AG10803 (cell line): ENCODE data around the gene MYO7B.
A peak's percentile ranks its signal among the peaks of the same experiment; 100 is the strongest.

Experiments
- DNase-seq: peaks from one replicate; pipeline ENCODE4 v3.0.0; 2010; ENCODE audit warnings: low read depth
- H3K4me3 ChIP-seq: 2 replicates; pipeline ENCODE4 v1.5.1; 2011; ENCODE audit warnings: mild to moderate bottlenecking, low read length, control low read depth
- TF ChIP-seq, protein P1 (sequence below): conservative IDR thresholded peaks from 2 replicates; pipeline ENCODE4 v1.5.1; 2011; ENCODE audit warnings: mild to moderate bottlenecking, low read length, control low read depth, inconsistent platforms

Gene MYO7B

GRCh38 chr2:127504552-127505430 lies 30.7 kb upstream of the MYO7B start:
- H3K4me3 ChIP-seq: no peak overlapping the region
- peak; percentile 22 for DNase-seq
- TF ChIP-seq, protein P1, sequence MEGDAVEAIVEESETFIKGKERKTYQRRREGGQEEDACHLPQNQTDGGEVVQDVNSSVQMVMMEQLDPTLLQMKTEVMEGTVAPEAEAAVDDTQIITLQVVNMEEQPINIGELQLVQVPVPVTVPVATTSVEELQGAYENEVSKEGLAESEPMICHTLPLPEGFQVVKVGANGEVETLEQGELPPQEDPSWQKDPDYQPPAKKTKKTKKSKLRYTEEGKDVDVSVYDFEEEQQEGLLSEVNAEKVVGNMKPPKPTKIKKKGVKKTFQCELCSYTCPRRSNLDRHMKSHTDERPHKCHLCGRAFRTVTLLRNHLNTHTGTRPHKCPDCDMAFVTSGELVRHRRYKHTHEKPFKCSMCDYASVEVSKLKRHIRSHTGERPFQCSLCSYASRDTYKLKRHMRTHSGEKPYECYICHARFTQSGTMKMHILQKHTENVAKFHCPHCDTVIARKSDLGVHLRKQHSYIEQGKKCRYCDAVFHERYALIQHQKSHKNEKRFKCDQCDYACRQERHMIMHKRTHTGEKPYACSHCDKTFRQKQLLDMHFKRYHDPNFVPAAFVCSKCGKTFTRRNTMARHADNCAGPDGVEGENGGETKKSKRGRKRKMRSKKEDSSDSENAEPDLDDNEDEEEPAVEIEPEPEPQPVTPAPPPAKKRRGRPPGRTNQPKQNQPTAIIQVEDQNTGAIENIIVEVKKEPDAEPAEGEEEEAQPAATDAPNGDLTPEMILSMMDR: no peak

DNA sequence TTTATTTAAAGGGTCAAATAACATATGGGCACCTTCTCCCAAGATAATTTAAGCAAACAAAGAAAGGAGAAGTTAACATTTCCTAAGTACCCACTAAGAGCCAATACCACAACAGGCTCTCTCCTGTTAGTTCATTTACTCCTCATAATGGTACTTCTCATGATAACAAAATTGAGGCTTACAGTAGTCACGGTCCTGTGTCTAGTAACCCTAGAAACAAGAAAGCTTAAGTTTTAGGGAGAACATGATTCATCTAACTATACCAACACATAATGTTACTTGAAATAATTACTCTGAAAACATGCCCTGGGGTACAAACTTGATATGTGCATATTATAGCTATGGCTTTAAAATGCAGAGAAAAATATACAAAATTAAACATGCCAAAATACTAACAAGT lies 29.0 kb upstream of the MYO7B start:
- TF ChIP-seq, protein P1: no peak
- no peak overlapping the region for H3K4me3 ChIP-seq
- no peak for DNase-seq

GRCh38 chr2:127508023-127508630 lies 27.4 kb upstream of the MYO7B start:
- TF ChIP-seq, protein P1: no peak
- no peak overlapping the region for H3K4me3 ChIP-seq
- peak; percentile 25 for DNase-seq

- H3K4me3 ChIP-seq: no peak overlapping the region
- TF ChIP-seq, protein P1: no peak
- peak; percentile 100 for DNase-seq
Measured at GRCh38 chr2:127508631-127509034, 26.9 kb upstream of the MYO7B start.

- TF ChIP-seq, protein P1: no peak
- DNase-seq: no peak
Measured at GRCh38 chr2:127510073-127510472, 25.4 kb upstream of the MYO7B start.

DNA sequence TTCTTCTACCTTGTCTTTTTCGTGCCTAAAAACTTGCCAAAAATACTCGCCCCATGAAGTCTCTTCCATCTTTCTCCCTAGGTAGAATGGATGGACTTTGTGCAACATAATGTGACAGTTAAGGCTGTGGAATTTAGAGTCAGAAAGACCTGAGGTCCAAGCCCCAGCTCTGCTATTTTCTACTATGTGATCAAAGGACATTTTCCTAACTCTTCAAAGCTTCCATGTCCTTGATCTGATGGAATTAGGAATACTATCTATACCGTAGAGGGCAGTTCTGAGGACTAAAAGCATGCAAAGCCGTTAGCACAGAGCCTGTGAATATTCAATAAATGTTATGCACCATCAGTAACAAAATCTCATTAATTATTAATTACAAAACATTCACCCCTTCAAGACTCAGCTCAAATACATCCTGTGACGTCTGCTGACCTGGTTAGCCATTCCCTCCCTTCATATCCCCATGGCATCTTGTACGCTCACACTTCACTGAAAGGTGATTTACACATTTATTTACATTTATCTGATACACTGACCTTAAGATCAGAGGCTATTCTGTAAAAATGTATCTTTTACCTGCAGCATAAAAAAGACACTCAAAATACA lies 24.3 kb upstream of the MYO7B start:
- TF ChIP-seq, protein P1: no peak
- no peak overlapping the region for H3K4me3 ChIP-seq
- no peak for DNase-seq

More at GRCh38 chr2:127510073-127510472, 25.4 kb upstream of the MYO7B start:
- H3K4me3 ChIP-seq: no peak overlapping the region
